ENCODE data around the gene NEB. TPM values are rescaled to one million over a fixed set of nuclear protein-coding genes. Genes with fewer than 3 reads are reported as not detected.

The NEB gene
- total RNA-seq, 2 donors from 2014 or later, result 61.1 to 136 TPM

- no peak for TF ChIP-seq CTCF (IDR thresholded peaks at IDR 0.05)
- peaks cover 48% of the 10 kb centered on the region for H3K36me3 ChIP-seq
- H3K4me3 ChIP-seq, result no peak overlapping the region
- H3K9me3 ChIP-seq, result no peaks in the 10 kb centered on the region
- DNase-seq (ENCODE audit: low spot score), result no peak
- no peaks in the 10 kb centered on the region for H3K4me1 ChIP-seq
- no peak overlapping the region for H3K27ac ChIP-seq
- no peaks in the 10 kb centered on the region for H3K27me3 ChIP-seq
Measured at GRCh38 chr2:151534001-151534400, 200.3 kb downstream of the NEB start.

GRCh38 chr2:151533127-151533526, 201.1 kb downstream of the NEB start:
- Histone ChIP-seq H3K27me3 (no peaks in the 10 kb centered on the region), H3K27ac (no peak overlapping the region), H3K36me3 (peaks cover 55% of the 10 kb centered on the region), H3K4me3 (no peak overlapping the region), H3K9me3 (no peaks in the 10 kb centered on the region), H3K4me1 (no peaks in the 10 kb centered on the region)
- TF ChIP-seq CTCF (IDR thresholded peaks at IDR 0.05), result no peak
- DNase-seq (ENCODE audit: low spot score), result no peak

- no peak for TF ChIP-seq CTCF (IDR thresholded peaks at IDR 0.05)
- no peaks in the 10 kb centered on the region for H3K9me3 ChIP-seq
- no peak overlapping the region for H3K27ac ChIP-seq
- no peaks in the 10 kb centered on the region for H3K27me3 ChIP-seq
- no peak overlapping the region for H3K4me3 ChIP-seq
- H3K36me3 ChIP-seq, result peaks cover 24% of the 10 kb centered on the region
- no peak for DNase-seq (ENCODE audit: low spot score)
- H3K4me1 ChIP-seq, result no peaks in the 10 kb centered on the region
Measured at GRCh38 chr2:151526572-151527090, 207.6 kb downstream of the NEB start.

GRCh38 chr2:151525821-151526373, 208.4 kb downstream of the NEB start:
- no peak for DNase-seq (ENCODE audit: low spot score)
- H3K4me1 ChIP-seq, result no peaks in the 10 kb centered on the region
- H3K27ac ChIP-seq, result no peak overlapping the region
- H3K27me3 ChIP-seq, result no peaks in the 10 kb centered on the region
- peaks cover 22% of the 10 kb centered on the region for H3K36me3 ChIP-seq
- no peak overlapping the region for H3K4me3 ChIP-seq
- no peak for TF ChIP-seq CTCF (IDR thresholded peaks at IDR 0.05)
- H3K9me3 ChIP-seq, result no peaks in the 10 kb centered on the region

- DNase-seq (ENCODE audit: low spot score), result no peak
- TF ChIP-seq CTCF (IDR thresholded peaks at IDR 0.05), result no peak
- peaks cover 18% of the 10 kb centered on the region for H3K36me3 ChIP-seq
- H3K9me3 ChIP-seq, result no peaks in the 10 kb centered on the region
- H3K27me3 ChIP-seq, result no peaks in the 10 kb centered on the region
- no peak overlapping the region for H3K4me3 ChIP-seq
- H3K4me1 ChIP-seq, result no peaks in the 10 kb centered on the region
- no peak overlapping the region for H3K27ac ChIP-seq
Measured at GRCh38 chr2:151523850-151524249, 210.4 kb downstream of the NEB start.

- H3K4me3 ChIP-seq, result no peak overlapping the region
- TF ChIP-seq CTCF (IDR thresholded peaks at IDR 0.05), result no peak
- no peak for DNase-seq (ENCODE audit: low spot score)
- no peaks in the 10 kb centered on the region for H3K4me1 ChIP-seq
- H3K27me3 ChIP-seq, result no peaks in the 10 kb centered on the region
- H3K27ac ChIP-seq, result no peak overlapping the region
- no peaks in the 10 kb centered on the region for H3K9me3 ChIP-seq
- peaks cover 13% of the 10 kb centered on the region for H3K36me3 ChIP-seq
Measured at GRCh38 chr2:151522556-151522955, 211.7 kb downstream of the NEB start.

Data from right atrium auricular region (tissue), 2 donors.